Lower leg skin (tissue), 3 donors: ENCODE measurements around the gene PTPN20.

Experiments used
- POLR2A ChIP-seq, 2 donors: fragments of 450-650 bp; IDR thresholded peaks; one replicate each; pipeline ENCODE4 v1.6.1; 2016 to 2017; ENCODE audit warnings: antibody characterized with exemption in 2 of 2, mild to moderate bottlenecking in 1 of 2, moderate library complexity in 1 of 2
- TF ChIP-seq, protein P1 (sequence below), 3 donors: fragments of 450-650 bp; IDR thresholded peaks; one replicate each; pipeline ENCODE4 v1.5.1; 2016; ENCODE audit warnings: antibody characterized with exemption in 3 of 3, mild to moderate bottlenecking in 3 of 3, moderate library complexity in 2 of 3

DNA sequence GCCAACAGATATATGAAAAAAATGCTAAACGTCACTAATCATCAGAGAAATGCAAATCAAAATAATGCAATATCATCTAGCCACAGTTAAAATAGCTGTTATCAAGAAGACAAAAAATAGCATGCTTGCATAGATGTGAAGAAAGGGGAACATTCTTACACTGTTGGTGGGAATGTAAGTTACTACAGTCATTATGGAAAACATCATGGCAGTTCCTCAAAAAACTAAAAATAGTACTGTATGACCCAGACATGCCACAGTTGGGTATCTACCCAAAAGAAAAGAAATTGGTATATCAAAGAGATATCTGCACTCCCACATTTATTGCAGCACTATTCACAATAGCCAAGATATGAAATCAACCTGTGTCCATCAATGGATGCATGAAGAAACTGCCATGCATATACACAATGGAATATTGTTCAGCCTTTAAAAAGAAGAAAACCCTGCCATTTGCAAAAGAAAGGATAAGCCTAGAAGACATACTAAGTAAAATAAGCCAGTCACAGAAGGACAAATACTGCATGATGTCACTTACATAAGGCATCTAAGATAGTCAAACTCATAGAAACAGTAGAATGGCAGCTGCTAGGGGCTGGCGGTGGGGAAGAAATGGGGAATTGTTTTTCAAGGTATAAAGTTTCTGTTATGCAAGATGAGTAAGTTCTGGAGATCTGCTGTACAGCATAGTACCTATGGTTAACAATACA, 107.0 kb downstream of the PTPN20 start:
- TF ChIP-seq, protein P1, sequence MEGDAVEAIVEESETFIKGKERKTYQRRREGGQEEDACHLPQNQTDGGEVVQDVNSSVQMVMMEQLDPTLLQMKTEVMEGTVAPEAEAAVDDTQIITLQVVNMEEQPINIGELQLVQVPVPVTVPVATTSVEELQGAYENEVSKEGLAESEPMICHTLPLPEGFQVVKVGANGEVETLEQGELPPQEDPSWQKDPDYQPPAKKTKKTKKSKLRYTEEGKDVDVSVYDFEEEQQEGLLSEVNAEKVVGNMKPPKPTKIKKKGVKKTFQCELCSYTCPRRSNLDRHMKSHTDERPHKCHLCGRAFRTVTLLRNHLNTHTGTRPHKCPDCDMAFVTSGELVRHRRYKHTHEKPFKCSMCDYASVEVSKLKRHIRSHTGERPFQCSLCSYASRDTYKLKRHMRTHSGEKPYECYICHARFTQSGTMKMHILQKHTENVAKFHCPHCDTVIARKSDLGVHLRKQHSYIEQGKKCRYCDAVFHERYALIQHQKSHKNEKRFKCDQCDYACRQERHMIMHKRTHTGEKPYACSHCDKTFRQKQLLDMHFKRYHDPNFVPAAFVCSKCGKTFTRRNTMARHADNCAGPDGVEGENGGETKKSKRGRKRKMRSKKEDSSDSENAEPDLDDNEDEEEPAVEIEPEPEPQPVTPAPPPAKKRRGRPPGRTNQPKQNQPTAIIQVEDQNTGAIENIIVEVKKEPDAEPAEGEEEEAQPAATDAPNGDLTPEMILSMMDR (IDR thresholded peaks at IDR 0.05) = no peak
- TF ChIP-seq POLR2A (IDR thresholded peaks at IDR 0.05) = no peak
